Measurements from ENCODE around the gene SCEL.
"Not testable (repeated sequence)": the region's sequence is repeated elsewhere in the genome, so short reads cannot be mapped to it uniquely, and the experiment has no call there.

The SCEL gene

DNA sequence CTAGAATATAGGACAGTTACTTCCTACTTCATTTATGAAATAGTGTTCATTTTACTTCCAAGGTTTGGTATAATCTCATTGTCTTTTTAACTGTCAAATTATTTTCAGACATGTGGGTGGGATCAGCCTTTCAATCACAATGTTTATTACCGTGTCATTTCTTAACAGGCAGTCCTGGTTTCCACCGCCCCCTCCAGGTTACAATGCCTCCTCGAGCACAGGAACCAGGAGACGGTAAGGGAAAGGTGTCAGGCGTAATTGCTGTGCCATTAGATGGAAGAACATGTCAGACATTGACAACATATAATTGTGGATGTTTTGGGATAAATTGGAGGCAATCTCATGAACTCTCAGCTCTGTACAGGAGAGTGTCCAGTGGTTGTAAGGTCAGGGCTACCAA is 36.5 kb downstream of the SCEL start:
- DNase-seq, result no peak

- no peak for DNase-seq
Observed at GRCh38 chr13:77574096-77574495, 38.6 kb downstream of the SCEL start.

DNA sequence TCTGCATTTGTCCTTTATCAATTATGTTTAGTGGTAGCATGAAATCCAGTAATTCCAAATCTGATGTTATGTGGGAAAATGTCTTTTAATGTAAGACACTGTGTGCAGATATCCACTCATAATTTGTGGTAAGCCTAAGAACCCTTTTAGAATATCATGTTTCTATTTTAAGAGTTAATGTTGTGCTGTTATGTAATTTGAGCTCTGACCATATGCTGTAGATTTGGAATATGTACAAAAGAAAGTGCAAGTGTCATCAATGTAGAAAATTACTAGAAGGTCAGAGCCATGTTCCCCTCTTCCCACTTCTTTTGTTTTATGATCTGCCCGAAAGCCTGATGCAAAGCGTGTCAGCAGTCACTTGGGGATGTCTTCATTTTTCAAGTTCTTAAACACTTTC is 44.5 kb downstream of the SCEL start:
- no peak for DNase-seq

- DNase-seq, result no peak
Observed at GRCh38 chr13:77580748-77581147, 45.2 kb downstream of the SCEL start.

GRCh38 chr13:77583581-77583980 is 48.1 kb downstream of the SCEL start:
- DNase-seq, result no peak

DNA sequence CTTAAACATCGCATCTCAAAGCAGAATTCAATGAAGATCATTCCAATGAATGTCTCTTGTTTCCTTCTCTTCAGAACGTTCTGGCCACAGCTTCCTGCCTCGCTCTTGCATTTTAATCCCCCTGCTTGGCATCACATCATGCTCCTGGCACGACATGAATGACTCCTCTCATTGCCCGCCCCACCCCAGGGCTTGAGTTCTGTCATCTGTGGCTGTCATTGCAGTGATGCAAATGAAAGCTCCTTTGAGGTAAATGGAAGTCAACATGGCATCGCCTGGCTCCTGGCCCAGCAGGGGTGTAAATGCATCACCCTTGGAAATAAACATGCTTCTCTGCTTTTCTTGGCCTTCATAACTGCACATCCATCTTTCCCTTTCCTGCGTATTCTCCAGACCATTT is 48.6 kb downstream of the SCEL start:
- DNase-seq, result no peak

GRCh38 chr13:77595166-77595810 is 59.8 kb downstream of the SCEL start:
- no peak for DNase-seq

- DNase-seq, result no peak
Observed at GRCh38 chr13:77596777-77597176, 61.3 kb downstream of the SCEL start.

DNA sequence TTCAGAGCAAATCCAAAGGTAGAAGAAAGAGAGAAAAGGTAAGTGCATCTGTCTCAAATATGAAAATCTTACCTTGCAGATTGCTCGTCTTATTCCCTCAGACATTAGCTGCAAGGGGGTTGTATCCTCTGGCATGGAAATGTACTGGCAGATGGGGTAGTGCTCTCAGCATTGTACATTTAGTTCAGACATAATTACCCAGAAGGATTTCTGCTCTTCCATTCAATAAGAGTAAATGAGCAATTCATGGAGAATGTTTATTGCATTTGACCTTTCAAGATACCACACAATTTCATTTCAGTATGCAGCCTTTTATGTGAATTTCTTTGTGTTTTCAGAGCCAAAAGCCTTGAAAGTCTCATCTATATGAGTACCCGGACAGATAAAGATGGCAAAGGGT is 63.8 kb downstream of the SCEL start:
- DNase-seq, result no peak

DNA sequence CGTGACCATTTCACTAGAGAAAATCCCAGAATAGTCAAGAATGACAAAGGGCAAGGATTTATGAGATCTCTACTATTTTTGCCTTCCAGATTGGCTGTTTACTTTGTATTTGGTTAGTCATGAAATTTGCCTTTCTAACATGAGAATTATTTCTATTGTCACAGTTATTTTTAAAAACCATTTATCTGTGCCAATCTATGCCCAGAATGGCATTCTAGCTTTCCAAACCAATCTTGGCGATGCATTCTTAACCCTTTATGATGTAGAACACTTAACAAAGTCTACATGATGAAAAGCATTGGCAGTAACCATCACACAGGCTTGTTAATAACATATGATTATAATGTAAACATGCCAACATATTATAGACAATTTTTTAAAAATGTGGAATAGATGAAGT is 65.2 kb downstream of the SCEL start:
- no peak for DNase-seq

GRCh38 chr13:77611068-77611467 is 75.6 kb downstream of the SCEL start:
- DNase-seq, result no peak

DNA sequence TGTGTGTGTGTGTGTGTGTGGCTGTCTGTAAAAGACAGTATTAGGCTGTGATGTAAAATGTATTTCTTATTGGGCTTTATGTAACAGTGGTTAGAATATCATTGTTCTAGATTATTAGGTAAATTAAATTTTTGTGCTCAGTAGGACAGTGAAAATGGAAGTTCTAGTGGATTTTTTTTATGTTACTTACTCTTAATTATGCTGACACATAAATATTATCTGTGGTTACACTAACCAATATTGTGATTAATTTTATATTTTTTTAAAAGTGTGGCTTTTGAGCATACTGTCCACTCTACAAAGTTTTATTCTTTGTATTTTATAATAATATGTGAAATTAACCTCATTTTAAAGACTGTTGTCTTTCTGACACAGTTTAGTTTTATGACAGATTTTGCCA is 80.5 kb downstream of the SCEL start:
- DNase-seq, result no peak

GRCh38 chr13:77619655-77620054 is 84.1 kb downstream of the SCEL start:
- no peak for DNase-seq

DNA sequence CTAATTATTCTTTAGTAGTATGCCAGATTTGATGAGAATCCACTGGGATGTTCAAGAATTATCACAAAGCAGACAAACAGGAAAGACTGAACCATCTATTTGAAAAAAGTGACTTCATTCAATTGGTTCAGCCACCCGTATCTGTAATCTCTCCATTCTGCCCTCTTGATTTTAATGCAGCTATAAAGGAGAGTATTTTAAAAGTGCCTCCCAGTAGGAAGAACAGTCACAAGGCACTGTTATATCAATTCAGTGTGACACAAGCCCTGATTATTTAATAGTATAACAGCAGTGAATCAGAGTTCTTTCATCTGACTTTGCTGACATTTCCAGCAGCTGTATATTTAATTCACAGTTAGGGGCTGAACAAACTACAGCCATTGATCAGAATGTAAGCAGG is 84.6 kb downstream of the SCEL start:
- no peak for DNase-seq

GRCh38 chr13:77623806-77624205 is 88.3 kb downstream of the SCEL start:
- no peak for DNase-seq

DNA sequence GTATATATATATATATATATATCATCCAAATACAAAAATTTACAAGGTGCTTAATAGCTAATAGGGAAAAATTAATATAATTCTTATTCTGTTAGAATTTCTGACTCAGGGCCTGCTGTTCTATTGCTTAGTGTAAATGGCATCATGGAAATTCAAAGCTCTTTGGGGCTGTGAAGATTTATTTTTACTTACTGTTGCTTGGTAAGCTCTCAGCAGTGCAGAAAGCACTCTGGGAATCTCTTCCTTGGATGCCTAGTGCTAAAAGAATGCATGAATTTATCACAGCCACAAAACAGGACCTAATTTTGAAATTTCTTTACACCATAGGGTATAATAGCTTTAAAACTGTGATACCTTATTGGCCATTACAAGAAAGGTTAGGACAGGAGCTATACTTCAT is 92.7 kb downstream of the SCEL start:
- no peak for DNase-seq

DNA sequence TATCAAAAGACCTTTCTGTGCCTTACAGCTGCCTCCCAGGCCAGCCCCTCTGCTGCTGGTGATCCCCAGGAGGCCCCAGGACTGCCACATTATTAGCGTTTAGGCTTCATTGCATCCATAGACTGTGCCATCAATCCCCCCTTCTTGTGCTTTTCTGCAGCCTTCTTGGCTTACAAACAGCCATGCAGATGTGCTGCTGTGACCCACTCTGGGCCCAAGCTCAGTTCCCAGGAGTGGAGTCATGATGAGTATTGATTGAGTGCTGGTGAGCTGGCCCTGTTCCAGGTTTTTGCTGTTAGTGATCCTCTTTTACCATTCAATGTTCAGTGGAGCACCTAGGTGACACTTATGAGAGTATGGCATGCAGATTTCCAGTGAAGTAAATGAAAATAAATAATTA is 102.1 kb downstream of the SCEL start:
- no peak for DNase-seq

- DNase-seq, result no peak
Observed at GRCh38 chr13:77650409-77650808, 114.9 kb downstream of the SCEL start.

- DNase-seq, result no peak
Observed at GRCh38 chr13:77653301-77653700, 117.8 kb downstream of the SCEL start.

DNA sequence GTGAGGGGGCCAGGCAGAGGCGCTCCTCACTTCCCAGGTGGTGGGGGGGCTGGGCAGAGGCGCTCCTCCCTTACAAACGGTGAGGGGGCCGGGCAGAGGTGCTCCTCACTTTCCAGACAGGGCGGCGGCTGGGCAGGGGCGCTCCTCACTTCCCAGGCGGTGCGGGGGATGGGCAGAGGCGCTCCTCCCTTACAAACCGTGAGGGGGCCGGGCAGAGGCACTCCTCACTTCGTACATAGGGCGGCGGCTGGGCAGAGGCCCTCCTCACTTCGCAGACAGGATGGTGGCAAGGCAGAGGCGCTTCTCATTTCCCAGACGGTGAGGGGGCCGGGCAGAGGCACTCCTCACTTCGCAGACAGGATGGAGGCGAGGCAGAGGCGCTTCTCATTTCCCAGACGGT is 124.5 kb downstream of the SCEL start:
- DNase-seq, result not testable (repeated sequence)

DNA sequence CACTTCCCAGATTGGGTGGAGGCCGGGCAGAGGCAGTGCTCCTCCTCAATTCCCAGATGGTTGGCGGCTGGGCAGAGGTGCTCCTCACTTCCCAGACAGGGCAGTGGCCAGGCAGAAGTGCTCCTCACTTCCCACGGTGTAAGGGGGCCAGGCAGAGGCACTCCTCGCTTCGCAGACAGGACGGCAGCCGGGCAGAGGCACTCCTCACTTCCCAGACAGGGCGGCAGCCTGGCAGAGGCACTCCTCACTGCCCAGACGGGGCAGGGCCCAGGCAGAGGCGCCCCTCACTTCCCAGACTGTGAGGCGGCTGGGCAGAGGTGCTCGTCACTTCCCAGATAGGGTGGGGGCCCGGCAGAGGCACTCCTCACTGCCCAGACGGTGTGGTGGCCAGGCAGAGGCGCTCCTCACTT is 125.3 kb downstream of the SCEL start:
- DNase-seq, result no peak

GRCh38 chr13:77662301-77662700 is 126.8 kb downstream of the SCEL start:
- DNase-seq, result not testable (repeated sequence)

GRCh38 chr13:77662831-77663230 is 127.3 kb downstream of the SCEL start:
- not testable (repeated sequence) for DNase-seq

DNA sequence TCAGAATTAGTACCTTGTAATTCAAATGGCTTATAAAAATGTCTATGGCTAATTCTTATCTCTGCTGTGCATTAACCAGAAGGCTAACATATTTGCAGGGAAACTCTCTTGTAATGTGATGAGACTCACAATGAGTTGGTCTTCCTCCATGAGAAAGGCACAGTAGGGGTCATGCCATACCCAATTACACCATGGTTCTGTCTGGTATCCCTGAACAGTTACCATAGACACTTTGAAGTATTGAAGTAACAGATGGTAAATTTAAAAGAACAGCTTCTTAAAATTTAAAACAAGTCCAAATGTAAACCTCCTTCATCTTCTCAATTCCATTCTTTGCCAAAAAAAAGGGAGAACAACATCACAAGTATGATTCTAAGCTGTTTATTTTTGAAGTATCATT is 139.3 kb downstream of the SCEL start:
- no peak for DNase-seq

DNA sequence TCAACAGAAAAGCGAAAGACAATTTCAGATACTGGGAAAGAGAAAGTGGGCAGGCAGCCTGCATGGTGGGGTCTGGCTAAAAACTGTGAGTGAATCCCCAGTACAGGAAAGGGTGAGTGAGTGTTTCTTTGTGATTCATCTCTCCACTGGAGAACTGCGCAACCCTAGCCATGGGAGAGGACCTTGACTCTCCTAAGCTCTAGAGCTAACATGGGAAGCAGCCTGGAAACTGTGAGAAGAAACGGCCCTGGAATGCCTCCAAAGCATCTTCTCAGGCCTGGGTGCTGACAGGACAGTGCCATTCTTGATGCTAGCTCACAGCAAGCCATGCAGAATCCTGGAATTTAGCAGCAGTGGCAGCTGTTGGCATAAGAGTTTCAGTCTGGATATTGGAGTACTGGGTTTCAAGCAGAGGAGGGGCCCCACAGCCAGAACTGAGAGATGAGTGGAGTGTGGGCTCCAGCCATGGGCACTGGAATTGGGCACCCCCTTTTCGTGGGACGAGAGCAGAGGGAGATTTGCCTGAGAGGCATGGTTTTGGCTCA is 143.3 kb downstream of the SCEL start:
- DNase-seq, result no peak
